ENCODE data around the gene MOB3B.

Gene MOB3B

GRCh38 chr9:27469550-27469949, 60.1 kb downstream of the MOB3B start:
- TF ChIP-seq CSDC2 (CRISPR knock-in tag; IDR thresholded peaks at IDR 0.05) (no peak), POU6F1 (CRISPR knock-in tag; IDR thresholded peaks at IDR 0.05; ENCODE audit: borderline replicate concordance, low read depth) (no peak), ZFP3 (CRISPR knock-in tag; IDR thresholded peaks at IDR 0.05) (no peak), TOX (CRISPR knock-in tag; IDR thresholded peaks at IDR 0.05; ENCODE audit: borderline replicate concordance) (no peak), TCF4 (CRISPR knock-in tag; IDR thresholded peaks at IDR 0.05; ENCODE audit: borderline replicate concordance) (no peak), ZNF565 (CRISPR knock-in tag; conservative IDR thresholded peaks at IDR 0.05; ENCODE audit: low read depth) (no peak), ARNTL (CRISPR knock-in tag; IDR thresholded peaks at IDR 0.05; ENCODE audit: borderline replicate concordance, low read depth) (no peak), ZC3H10 (CRISPR knock-in tag; IDR thresholded peaks at IDR 0.05) (no peak), BACH2 (CRISPR knock-in tag; IDR thresholded peaks at IDR 0.05; ENCODE audit: borderline replicate concordance) (no peak), ZNF8 (CRISPR knock-in tag; IDR thresholded peaks at IDR 0.05) (no peak), ZNF70 (CRISPR knock-in tag; IDR thresholded peaks at IDR 0.05) (no peak), RARB (CRISPR knock-in tag; IDR thresholded peaks at IDR 0.05) (no peak), OSR1 (CRISPR knock-in tag; IDR thresholded peaks at IDR 0.05) (no peak), SNAI2 (CRISPR knock-in tag; IDR thresholded peaks at IDR 0.05) (no peak), GLIS3 (CRISPR knock-in tag; IDR thresholded peaks at IDR 0.05) (no peak), PATZ1 (CRISPR knock-in tag; IDR thresholded peaks at IDR 0.05; ENCODE audit: borderline replicate concordance) (no peak), CSRNP3 (CRISPR knock-in tag; IDR thresholded peaks at IDR 0.05) (no peak)
- TF ChIP-seq, protein P1, sequence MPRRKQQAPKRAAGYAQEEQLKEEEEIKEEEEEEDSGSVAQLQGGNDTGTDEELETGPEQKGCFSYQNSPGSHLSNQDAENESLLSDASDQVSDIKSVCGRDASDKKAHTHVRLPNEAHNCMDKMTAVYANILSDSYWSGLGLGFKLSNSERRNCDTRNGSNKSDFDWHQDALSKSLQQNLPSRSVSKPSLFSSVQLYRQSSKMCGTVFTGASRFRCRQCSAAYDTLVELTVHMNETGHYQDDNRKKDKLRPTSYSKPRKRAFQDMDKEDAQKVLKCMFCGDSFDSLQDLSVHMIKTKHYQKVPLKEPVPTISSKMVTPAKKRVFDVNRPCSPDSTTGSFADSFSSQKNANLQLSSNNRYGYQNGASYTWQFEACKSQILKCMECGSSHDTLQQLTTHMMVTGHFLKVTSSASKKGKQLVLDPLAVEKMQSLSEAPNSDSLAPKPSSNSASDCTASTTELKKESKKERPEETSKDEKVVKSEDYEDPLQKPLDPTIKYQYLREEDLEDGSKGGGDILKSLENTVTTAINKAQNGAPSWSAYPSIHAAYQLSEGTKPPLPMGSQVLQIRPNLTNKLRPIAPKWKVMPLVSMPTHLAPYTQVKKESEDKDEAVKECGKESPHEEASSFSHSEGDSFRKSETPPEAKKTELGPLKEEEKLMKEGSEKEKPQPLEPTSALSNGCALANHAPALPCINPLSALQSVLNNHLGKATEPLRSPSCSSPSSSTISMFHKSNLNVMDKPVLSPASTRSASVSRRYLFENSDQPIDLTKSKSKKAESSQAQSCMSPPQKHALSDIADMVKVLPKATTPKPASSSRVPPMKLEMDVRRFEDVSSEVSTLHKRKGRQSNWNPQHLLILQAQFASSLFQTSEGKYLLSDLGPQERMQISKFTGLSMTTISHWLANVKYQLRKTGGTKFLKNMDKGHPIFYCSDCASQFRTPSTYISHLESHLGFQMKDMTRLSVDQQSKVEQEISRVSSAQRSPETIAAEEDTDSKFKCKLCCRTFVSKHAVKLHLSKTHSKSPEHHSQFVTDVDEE (CRISPR knock-in tag; IDR thresholded peaks at IDR 0.05) = no peak
- ATAC-seq = no peak

DNA sequence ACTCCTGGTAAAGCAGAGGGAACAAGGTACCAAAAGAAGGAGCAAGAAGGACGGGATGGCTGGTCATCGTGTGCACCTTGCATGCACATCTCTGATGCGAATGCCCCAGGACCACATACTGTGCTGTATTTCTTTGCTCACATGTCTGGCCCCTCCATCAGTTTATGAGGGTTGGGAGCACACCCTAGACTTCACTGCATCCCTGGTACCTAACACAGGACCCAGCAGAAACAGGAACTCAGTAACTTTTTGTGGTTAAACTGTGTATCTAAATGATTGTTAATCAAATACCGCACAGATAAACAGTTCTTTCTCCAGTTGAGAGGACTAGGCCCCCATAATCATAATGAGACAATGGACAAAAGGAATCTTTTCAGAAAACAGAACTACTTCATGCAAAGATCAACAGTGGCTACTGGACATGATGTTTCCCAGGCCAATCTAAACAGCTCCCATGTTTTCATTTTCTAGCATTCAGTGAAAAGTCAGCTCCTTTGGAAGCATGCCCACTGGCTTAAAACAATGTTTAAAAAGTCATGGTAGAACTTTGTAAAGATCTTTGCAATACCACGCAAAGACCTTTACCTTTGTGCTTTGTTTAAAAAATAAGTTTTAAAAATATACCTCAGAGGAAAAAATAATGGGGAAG, 61.0 kb downstream of the MOB3B start:
- no peak for ATAC-seq

More for the DNA sequence above, 61.0 kb downstream of the MOB3B start:
- no peak for TF ChIP-seq SNAI2 (CRISPR knock-in tag; IDR thresholded peaks at IDR 0.05)
- no peak for TF ChIP-seq ZC3H10 (CRISPR knock-in tag; IDR thresholded peaks at IDR 0.05)
- no peak for TF ChIP-seq CREB5 (CRISPR knock-in tag; IDR thresholded peaks at IDR 0.05; ENCODE audit: low read depth)
- no peak for TF ChIP-seq TCF4 (CRISPR knock-in tag; IDR thresholded peaks at IDR 0.05; ENCODE audit: borderline replicate concordance)
- no peak for TF ChIP-seq ZNF8 (CRISPR knock-in tag; IDR thresholded peaks at IDR 0.05)
- TF ChIP-seq RARB (CRISPR knock-in tag; IDR thresholded peaks at IDR 0.05) = no peak
- no peak for TF ChIP-seq ESRRG (CRISPR knock-in tag; IDR thresholded peaks at IDR 0.05)
- TF ChIP-seq CSRNP3 (CRISPR knock-in tag; IDR thresholded peaks at IDR 0.05) = no peak

Data from SK-N-SH treated with all-trans-retinoic acid at 6 μM for 48 hours (cell line).